Esophagus squamous epithelium (tissue), 5 donors: ENCODE results near the gene TCF4. TPM values are rescaled to one million over a fixed set of nuclear protein-coding genes. Genes with fewer than 3 reads are reported as not detected.

Experiments
- DNase-seq: peaks from one replicate; lab custom pipeline; 2025; lab: John Stamatoyannopoulos, UW
- H3K27ac ChIP-seq, 4 donors: fragments of 200-600 bp; sonication (generic); one replicate each; pipeline ENCODE4 v1.5.1; 2016 to 2019; ENCODE audit warnings: mild to moderate bottlenecking in 1 of 4
- H3K27me3 ChIP-seq, 4 donors: fragments of 200-600 bp; sonication (generic); 1 replicate in 3 of 4; 2 replicates in 1 of 4; pipeline versions ENCODE4 v1.5.1 to v1.6.0; 2017 to 2021; ENCODE audit warnings: antibody characterized with exemption in 1 of 4
- H3K36me3 ChIP-seq, 3 donors: fragments of 200-600 bp; sonication (generic); one replicate each; pipeline ENCODE4 v1.5.1; 2016 to 2019
- H3K4me1 ChIP-seq, 3 donors: fragments of 200-600 bp; sonication (generic); one replicate each; pipeline ENCODE4 v1.5.1; 2017 to 2019
- H3K4me3 ChIP-seq, 4 donors: fragments of 200-600 bp; sonication (generic); 1 replicate in 3 of 4; 2 replicates in 1 of 4; pipeline ENCODE4 v1.5.1; 2016 to 2019; ENCODE audit warnings: mild to moderate bottlenecking in 2 of 4, moderate library complexity in 1 of 4
- H3K9me3 ChIP-seq, 3 donors: fragments of 200-600 bp; sonication (generic); one replicate each; pipeline ENCODE4 v1.5.1; 2016 to 2019
- POLR2A ChIP-seq, 4 donors: fragments of 450-650 bp; IDR thresholded peaks; one replicate each; pipeline ENCODE4 v1.6.1; 2017; ENCODE audit warnings: antibody characterized with exemption in 4 of 4, mild to moderate bottlenecking in 4 of 4, moderate library complexity in 3 of 4
- WGBS, 2 donors: methylation state at CpG; one replicate each; pipeline ENCODE4 v1.1.5; 2018; 5-methylcytosine and 5-hydroxymethylcytosine counted together
- intact Hi-C: fragments of 100-400 bp; cut with DNase I; formaldehyde crosslinking; loops from one replicate; pipeline ENCODE4 v1.15.0; 2022
- total RNA-seq, 4 donors: library from RNA; depleted of rRNA; stranded (reverse); fragments of >200 nt; gene quantifications; one replicate each; pipeline ENCODE4 v1.1.0, GENCODE V29; 2016
- TF ChIP-seq, protein P1 (sequence below), 6 experiments: fragments of 450-650 bp in 4 of 6; fragments of 200-600 bp in 2 of 6; sonication (generic) in 2 of 6; IDR thresholded peaks; one replicate each; pipeline ENCODE4 v1.5.1; 2016 to 2019; ENCODE audit warnings: antibody characterized with exemption in 6 of 6, mild to moderate bottlenecking in 4 of 6, moderate library complexity in 4 of 6
- donor health status: DM: yes; HTN: yes; CAD: no.

Gene TCF4
- total RNA-seq, 4 donors from 2014 or later, result 19.0 to 79.7 (median 26.0) TPM

DNA sequence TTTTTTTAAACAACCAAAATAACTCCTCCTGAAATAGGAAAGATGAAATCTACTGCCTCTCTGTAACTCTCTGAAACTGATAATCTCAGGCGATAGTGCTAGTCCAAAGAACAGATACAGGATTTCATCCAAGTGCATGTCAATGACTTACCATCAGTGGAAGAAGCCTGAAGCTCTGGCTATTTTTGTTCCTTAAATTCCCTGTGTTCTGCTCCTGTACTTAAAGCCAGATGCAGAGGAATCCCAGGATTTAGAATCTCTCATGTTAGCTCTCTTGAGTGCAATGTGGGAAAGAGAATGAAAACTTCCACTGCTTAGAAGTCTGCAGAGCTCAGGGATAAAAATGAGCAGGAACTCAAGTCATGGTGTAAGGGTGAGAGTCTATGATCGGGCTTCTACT, 291.9 kb downstream of the TCF4 start:
- WGBS, 2 donors, result 72 to 82% methylated on average over 2 of the region's 2 CpGs
- no peak for DNase-seq
- intact Hi-C loops, result no loop called here

DNA sequence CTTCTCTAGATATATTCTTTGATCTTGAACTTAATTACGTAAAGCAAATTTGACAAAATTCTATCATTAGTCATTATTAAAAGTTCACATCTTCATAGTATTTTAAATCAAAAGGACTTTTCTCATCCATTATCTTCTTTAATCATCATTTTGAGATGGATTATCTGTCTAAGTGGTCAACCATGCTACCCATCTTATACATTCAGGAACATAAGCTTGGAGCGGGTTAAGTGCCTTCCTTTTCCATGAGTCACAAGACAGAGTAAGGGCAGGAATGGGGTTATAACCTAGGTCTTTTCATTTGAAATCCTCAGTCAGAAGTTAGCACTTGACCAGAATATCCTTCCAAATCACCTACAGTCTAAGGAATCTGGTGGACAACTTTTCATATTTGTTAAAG, 297.1 kb downstream of the TCF4 start:
- Histone ChIP-seq H3K27ac (no peak overlapping the region), H3K4me3 (no peak overlapping the region), H3K27me3 (no peaks in the 10 kb centered on the region), H3K4me1 (peaks cover 0 to 27% (median 3%) of the 10 kb centered on the region in 3 donors), H3K36me3 (no peaks in the 10 kb centered on the region), H3K9me3 (no peaks in the 10 kb centered on the region)
- 89 to 92% methylated on average over 2 of the region's 2 CpGs for WGBS, 2 donors
- DNase-seq, result no peak
- TF ChIP-seq POLR2A (IDR thresholded peaks at IDR 0.05), result no peak
- TF ChIP-seq, protein P1, sequence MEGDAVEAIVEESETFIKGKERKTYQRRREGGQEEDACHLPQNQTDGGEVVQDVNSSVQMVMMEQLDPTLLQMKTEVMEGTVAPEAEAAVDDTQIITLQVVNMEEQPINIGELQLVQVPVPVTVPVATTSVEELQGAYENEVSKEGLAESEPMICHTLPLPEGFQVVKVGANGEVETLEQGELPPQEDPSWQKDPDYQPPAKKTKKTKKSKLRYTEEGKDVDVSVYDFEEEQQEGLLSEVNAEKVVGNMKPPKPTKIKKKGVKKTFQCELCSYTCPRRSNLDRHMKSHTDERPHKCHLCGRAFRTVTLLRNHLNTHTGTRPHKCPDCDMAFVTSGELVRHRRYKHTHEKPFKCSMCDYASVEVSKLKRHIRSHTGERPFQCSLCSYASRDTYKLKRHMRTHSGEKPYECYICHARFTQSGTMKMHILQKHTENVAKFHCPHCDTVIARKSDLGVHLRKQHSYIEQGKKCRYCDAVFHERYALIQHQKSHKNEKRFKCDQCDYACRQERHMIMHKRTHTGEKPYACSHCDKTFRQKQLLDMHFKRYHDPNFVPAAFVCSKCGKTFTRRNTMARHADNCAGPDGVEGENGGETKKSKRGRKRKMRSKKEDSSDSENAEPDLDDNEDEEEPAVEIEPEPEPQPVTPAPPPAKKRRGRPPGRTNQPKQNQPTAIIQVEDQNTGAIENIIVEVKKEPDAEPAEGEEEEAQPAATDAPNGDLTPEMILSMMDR (IDR thresholded peaks at IDR 0.05), result no peak
- intact Hi-C loops, result no loop called here

More for the DNA sequence above, 291.9 kb downstream of the TCF4 start:
- Histone ChIP-seq H3K4me3 (no peak overlapping the region), H3K9me3 (no peaks in the 10 kb centered on the region), H3K27ac (no peak overlapping the region), H3K27me3 (no peaks in the 10 kb centered on the region), H3K4me1 (peaks cover 0 to 9% (median 0%) of the 10 kb centered on the region in 3 donors), H3K36me3 (no peaks in the 10 kb centered on the region)
- TF ChIP-seq, protein P1 (IDR thresholded peaks at IDR 0.05), result no peak
- no peak for TF ChIP-seq POLR2A (IDR thresholded peaks at IDR 0.05)

DNA sequence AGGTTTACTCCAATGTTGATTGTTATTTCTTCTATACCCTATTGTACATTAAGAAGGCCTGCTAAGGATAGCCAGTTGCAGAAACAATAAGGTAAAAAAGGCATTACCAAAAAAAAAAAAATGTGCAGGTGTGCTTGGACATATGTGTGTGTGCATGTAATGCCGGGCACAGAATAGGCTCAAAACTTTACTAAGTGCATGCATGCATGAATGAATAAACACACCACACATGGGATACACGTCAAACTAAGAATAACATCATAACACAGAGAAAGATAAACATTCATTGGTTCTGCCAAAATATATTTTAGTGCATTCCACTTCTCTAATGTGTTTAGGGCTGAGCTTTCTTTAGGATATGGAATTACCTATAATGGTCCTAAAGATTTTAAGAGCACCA, 298.2 kb downstream of the TCF4 start:
- Histone ChIP-seq H3K4me1 (peaks cover 0 to 27% (median 3%) of the 10 kb centered on the region in 3 donors), H3K27me3 (no peaks in the 10 kb centered on the region), H3K36me3 (no peaks in the 10 kb centered on the region), H3K27ac (no peak overlapping the region), H3K9me3 (no peaks in the 10 kb centered on the region), H3K4me3 (no peak overlapping the region)
- TF ChIP-seq, protein P1 (IDR thresholded peaks at IDR 0.05), result no peak
- no peak for TF ChIP-seq POLR2A (IDR thresholded peaks at IDR 0.05)
- DNase-seq, result no peak
- intact Hi-C loops, result no loop called here
- WGBS, 2 donors, result 56 to 79% methylated on average over 2 of the region's 2 CpGs

DNA sequence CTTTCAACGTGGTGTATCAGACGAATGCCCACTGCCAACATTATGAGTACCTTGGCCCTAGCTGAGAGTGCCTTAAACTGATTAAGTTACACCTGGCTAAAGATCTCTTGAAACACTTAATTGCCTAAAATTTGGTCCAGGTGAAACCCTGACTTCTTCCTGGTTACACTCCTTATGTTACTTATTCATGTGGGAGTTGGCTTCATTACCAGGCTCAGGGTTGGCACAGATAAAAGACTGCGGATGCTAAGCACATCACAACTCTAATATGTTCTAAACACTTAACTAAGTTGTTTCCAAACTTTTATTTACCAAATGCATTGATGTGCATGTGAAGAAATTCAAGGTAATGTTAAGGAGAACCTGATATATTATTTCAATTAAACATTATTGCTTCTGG, 298.9 kb downstream of the TCF4 start:
- intact Hi-C loops, result no loop called here
- no peak overlapping the region for H3K4me3 ChIP-seq
- no peak for DNase-seq
- no peaks in the 10 kb centered on the region for H3K36me3 ChIP-seq
- H3K27me3 ChIP-seq, result no peaks in the 10 kb centered on the region
- no peak overlapping the region for H3K27ac ChIP-seq
- WGBS, 2 donors, result 43 to 66% methylated on average over 3 of the region's 3 CpGs
- TF ChIP-seq POLR2A (IDR thresholded peaks at IDR 0.05), result no peak
- TF ChIP-seq, protein P1 (IDR thresholded peaks at IDR 0.05), result no peak
- H3K9me3 ChIP-seq, result no peaks in the 10 kb centered on the region
- H3K4me1 ChIP-seq, result peaks cover 0 to 27% (median 3%) of the 10 kb centered on the region in 3 donors

DNA sequence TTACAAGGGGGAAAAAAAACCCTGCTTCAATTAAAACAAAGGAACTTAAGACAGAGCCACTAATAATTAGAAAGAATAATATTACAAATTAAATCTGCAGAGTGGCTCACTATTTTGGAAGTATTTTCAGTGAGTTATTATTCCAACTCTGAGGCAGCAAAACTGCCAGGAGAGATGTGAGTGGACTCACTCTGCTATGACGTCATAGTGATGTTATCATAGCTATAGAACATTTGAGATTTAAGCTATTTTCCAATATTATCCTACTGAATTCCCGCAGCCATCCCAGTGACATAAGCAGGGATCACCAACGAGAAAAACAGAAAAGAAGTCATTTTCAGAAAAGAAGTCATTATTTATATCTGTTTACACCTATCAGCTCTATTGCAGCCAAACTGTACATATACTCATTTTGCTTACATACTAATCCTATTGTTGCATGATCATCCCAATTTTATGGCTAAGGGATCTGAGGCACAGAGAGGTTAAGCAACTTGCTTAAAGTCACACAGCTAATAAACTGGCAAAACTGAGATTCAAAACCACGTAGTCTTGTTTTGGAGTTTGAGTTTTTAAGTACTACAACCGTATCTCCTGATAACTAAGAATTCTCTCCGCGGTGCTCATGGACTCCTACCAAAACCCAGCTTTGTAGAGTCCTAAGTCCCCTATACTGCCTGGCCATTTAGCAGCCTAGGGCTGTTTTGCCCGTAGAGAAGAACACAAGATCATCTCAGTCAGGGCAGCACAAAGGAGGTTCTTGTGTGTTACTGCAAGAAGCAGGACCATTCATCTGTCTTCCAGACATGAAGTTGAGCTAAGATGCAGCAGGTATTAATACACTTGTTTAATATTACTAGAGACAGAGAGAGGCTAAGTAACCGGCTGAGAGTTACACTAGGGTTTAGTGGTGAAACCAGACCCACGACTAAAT, 299.8 kb downstream of the TCF4 start:
- no peak overlapping the region for H3K27ac ChIP-seq
- no peaks in the 10 kb centered on the region for H3K27me3 ChIP-seq
- no peaks in the 10 kb centered on the region for H3K9me3 ChIP-seq
- no peak overlapping the region for H3K4me3 ChIP-seq
- TF ChIP-seq, protein P1 (IDR thresholded peaks at IDR 0.05), result no peak
- no peak for TF ChIP-seq POLR2A (IDR thresholded peaks at IDR 0.05)
- intact Hi-C loops, result no loop called here
- DNase-seq, result no peak
- peaks cover 0 to 27% (median 3%) of the 10 kb centered on the region in 3 donors for H3K4me1 ChIP-seq
- 74 to 84% methylated on average over 9 to 10 of the region's 10 CpGs for WGBS, 2 donors
- no peaks in the 10 kb centered on the region for H3K36me3 ChIP-seq
